Left ventricle myocardium inferior (tissue), 1 donor: ENCODE results near the gene PM20D2. TPM values are rescaled to one million over a fixed set of nuclear protein-coding genes. Genes with fewer than 3 reads are reported as not detected.

Source experiments
- DNase-seq: peaks from one replicate; pipeline ENCODE4 v3.0.0-alpha.2; 2020
- H3K27ac ChIP-seq: fragments of 200-600 bp; replicated peaks from 2 replicates; pipeline ENCODE4 v1.8.0; 2021
- H3K27me3 ChIP-seq: fragments of 200-600 bp; 2 replicates; pipeline ENCODE4 v1.8.0; 2021; ENCODE audit warnings: low read depth
- H3K36me3 ChIP-seq: fragments of 200-600 bp; 2 replicates; pipeline ENCODE4 v1.8.0; 2021
- H3K4me1 ChIP-seq: fragments of 200-600 bp; 2 replicates; pipeline ENCODE4 v1.8.0; 2021
- H3K4me3 ChIP-seq: fragments of 200-600 bp; 2 replicates; pipeline ENCODE4 v1.8.0; 2021; ENCODE audit warnings: mild to moderate bottlenecking, moderate library complexity
- H3K9me3 ChIP-seq: fragments of 200-600 bp; replicated peaks from 2 replicates; pipeline ENCODE4 v1.8.0; 2021
- intact Hi-C: fragments of 100-400 bp; cut with micrococcal nuclease; formaldehyde crosslinking; loops from one replicate; pipeline ENCODE4 v1.11.0; 2022
- total RNA-seq: library from RNA; stranded (reverse); fragmentation: NEBNext Ultra II Directional; extraction: Animal tissue kit (Norgen Biotek cat#: 25700); gene quantifications from one replicate; pipeline ENCODE4 v1.2.1, GENCODE V29; 2021
- TF ChIP-seq, protein P1 (sequence below): fragments of 200-600 bp; IDR thresholded peaks from 2 replicates; pipeline ENCODE4 v1.8.0; 2021; ENCODE audit warnings: antibody characterized with exemption, mild to moderate bottlenecking, borderline replicate concordance
- donor health status: DM: no; HTN: yes; CAD: no; lungs with severe emphysema.

PM20D2 gene
- total RNA-seq, 1 donor from 2014 or later = 14.3 TPM

DNA sequence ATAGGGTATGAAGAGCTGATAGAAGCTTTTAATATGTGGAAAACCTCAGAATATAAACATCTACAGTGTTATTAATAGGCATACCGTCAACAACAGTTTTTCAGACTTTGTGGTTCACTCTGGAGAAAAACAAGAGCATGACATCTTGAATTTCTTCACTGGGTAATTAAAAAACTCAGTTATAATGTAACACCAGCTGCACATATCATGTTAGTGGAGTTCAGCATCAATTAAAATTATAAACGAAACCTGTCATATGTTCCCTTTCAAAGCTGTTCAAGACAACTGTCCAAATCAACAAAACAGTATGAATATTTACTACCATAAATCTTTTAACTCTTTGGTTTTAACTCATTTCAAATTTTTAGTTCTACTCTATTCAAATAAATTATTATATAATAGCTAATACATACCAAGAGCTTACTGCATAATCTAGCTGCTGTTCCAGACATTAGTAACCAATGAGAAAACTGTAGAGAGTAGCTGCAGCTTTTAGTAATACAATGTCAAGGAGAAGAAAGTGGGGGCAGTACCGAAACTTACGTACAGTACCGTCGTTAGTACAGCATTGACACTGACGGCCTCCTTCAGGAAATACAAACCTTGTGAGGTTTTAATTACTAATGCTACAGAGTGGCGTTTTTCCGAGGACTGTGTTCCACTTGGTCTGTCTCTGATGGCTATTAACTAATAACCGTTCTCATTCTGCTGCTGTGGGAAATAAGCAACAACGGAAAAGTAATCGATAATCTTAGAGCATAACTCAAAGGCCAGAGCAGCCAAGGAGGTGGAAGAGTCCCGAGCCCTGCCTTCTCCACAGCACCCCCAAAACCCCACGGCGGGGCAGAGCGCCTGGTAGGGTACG lies 532 bp upstream of the PM20D2 start:
- Histone ChIP-seq H3K36me3 (peaks cover 8% of the 10 kb centered on the region), H3K4me3 (peak overlapping the region; percentile 96), H3K4me1 (peaks cover 50% of the 10 kb centered on the region), H3K27me3 (no peaks in the 10 kb centered on the region), H3K9me3 (no peaks in the 10 kb centered on the region), H3K27ac (peak overlapping the region; percentile 91)
- intact Hi-C loops = loop anchor here (10.0 kb wide), 1 partner anchor 61 kb away; the partner anchor contains the start of gene PNRC1
- DNase-seq = no peak
- TF ChIP-seq, protein P1, sequence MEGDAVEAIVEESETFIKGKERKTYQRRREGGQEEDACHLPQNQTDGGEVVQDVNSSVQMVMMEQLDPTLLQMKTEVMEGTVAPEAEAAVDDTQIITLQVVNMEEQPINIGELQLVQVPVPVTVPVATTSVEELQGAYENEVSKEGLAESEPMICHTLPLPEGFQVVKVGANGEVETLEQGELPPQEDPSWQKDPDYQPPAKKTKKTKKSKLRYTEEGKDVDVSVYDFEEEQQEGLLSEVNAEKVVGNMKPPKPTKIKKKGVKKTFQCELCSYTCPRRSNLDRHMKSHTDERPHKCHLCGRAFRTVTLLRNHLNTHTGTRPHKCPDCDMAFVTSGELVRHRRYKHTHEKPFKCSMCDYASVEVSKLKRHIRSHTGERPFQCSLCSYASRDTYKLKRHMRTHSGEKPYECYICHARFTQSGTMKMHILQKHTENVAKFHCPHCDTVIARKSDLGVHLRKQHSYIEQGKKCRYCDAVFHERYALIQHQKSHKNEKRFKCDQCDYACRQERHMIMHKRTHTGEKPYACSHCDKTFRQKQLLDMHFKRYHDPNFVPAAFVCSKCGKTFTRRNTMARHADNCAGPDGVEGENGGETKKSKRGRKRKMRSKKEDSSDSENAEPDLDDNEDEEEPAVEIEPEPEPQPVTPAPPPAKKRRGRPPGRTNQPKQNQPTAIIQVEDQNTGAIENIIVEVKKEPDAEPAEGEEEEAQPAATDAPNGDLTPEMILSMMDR = no peak

DNA sequence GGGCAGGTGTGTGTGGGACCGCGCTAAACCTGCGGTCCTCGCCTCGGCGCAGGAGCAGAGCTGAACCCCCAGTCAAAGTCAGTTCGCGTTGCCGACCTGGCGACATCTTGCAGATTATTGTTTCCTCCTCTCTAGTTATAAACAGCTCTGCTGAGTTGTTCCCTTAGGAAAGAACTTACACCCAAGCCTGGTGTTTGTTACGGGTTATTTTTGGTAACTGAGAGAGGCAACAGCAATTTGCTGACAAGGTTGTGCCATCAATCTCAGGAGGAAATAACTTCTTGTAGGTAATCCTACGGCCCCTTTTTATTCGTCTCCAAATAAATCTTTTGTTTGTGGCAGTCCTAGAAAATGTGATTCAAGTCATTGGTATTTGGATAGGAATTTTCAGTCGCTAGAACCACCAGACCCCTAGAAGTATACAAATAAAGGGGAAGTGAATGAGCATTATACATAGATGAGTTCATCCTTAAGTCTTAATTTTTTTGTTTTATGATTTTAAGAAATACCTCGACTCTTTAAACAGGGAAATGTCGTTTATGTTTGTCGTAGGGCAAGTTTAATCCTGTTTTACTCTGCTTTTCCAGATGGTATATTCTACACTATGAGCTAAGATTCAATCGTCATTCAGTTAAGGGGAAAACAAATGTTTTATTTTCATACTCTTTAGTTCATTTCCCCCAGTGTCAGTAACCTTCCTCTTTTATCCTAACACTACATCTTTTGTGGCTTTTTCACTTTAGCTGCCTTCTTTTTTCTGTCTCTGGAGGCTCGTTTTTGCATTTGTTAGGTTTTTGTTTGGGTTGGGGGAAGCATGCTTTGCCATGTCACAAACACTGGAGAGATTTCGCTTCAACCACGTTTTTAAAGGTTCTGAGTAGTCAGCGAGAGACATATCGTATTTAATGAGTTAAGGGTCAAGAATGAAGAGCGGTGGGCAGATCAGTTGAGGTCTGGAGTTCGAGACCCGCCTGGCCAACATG lies 1.2 kb downstream of the PM20D2 start:
- peak overlapping the region; percentile 91 for H3K27ac ChIP-seq
- peak overlapping the region; percentile 96 for H3K4me3 ChIP-seq
- H3K27me3 ChIP-seq = no peaks in the 10 kb centered on the region
- H3K9me3 ChIP-seq = no peaks in the 10 kb centered on the region
- no peak for DNase-seq
- H3K4me1 ChIP-seq = peaks cover 45% of the 10 kb centered on the region
- peaks cover 12% of the 10 kb centered on the region for H3K36me3 ChIP-seq
- TF ChIP-seq, protein P1 = no peak
- intact Hi-C loops = loop anchor here (10.0 kb wide), 1 partner anchor 62 kb away; the partner anchor contains the start of gene PNRC1

- TF ChIP-seq, protein P1 = no peak
- no peak overlapping the region for H3K27ac ChIP-seq
Measured at GRCh38 chr6:89148016-89148750, 2.3 kb downstream of the PM20D2 start.

GRCh38 chr6:89154131-89154530 lies 8.3 kb downstream of the PM20D2 start:
- H3K4me3 ChIP-seq = no peak overlapping the region
- intact Hi-C loops = no loop called here
- H3K27me3 ChIP-seq = no peaks in the 10 kb centered on the region
- TF ChIP-seq, protein P1 = no peak
- H3K36me3 ChIP-seq = peaks cover 32% of the 10 kb centered on the region
- H3K27ac ChIP-seq = no peak overlapping the region
- H3K9me3 ChIP-seq = no peaks in the 10 kb centered on the region
- no peak for DNase-seq
- H3K4me1 ChIP-seq = peaks cover 5% of the 10 kb centered on the region

More at GRCh38 chr6:89148016-89148750, 2.3 kb downstream of the PM20D2 start:
- no peak for DNase-seq
- Histone ChIP-seq H3K4me1 (peaks cover 45% of the 10 kb centered on the region), H3K4me3 (peak overlapping the region; percentile 96), H3K27me3 (no peaks in the 10 kb centered on the region), H3K36me3 (peaks cover 15% of the 10 kb centered on the region), H3K9me3 (no peaks in the 10 kb centered on the region)
- intact Hi-C loops = loop anchor here (10.0 kb wide), 1 partner anchor 63 kb away; the partner anchor contains the start of gene PNRC1
